Mucosa of descending colon (tissue), 3 donors: ENCODE results near the gene PPA1. TPM values are rescaled to one million over a fixed set of nuclear protein-coding genes. Genes with fewer than 3 reads are reported as not detected.
"Not testable (repeated sequence)": the region's sequence is repeated elsewhere in the genome, so short reads cannot be mapped to it uniquely, and the experiment has no call there.

Experiments
- ATAC-seq: fragments of 200-7000 bp; cut with Tn5 transposase; one replicate; pipeline ENCODE4 v1.9.1; 2020; ENCODE audit warnings: mild to moderate bottlenecking, moderate library complexity
- DNase-seq, 3 donors: peaks; one replicate each; pipeline ENCODE4 v3.0.0-alpha.2; 2020
- H3K36me3 ChIP-seq: fragments of 200-600 bp; one replicate; pipeline ENCODE4 v1.8.0; 2021; ENCODE audit warnings: low read depth, mild to moderate bottlenecking
- H3K4me1 ChIP-seq: fragments of 200-600 bp; one replicate; pipeline ENCODE4 v1.8.0; 2021; ENCODE audit warnings: low read depth, mild to moderate bottlenecking
- H3K4me3 ChIP-seq: fragments of 200-600 bp; one replicate; pipeline ENCODE4 v1.8.0; 2021; ENCODE audit warnings: mild to moderate bottlenecking
- H3K9me3 ChIP-seq: fragments of 200-600 bp; one replicate; pipeline ENCODE4 v1.8.0; 2021; ENCODE audit warnings: mild to moderate bottlenecking
- intact Hi-C, 2 donors: fragments of 100-400 bp; cut with DNase I in 1 of 2; cut with micrococcal nuclease in 1 of 2; formaldehyde crosslinking; loops; one replicate each; pipeline versions ENCODE4 v1.11.0 to v1.11.1; 2022; cut with DNase I, micrococcal nuclease
- total RNA-seq, 3 donors: library from RNA; stranded (reverse); fragmentation: NEBNext Ultra II Directional in 2 of 3; extraction: Animal tissue kit (Norgen Biotek cat#: 25700) in 2 of 3; gene quantifications; one replicate each; pipeline versions ENCODE4 v1.2.1 to v1.2.4, GENCODE V29; 2021 to 2023
- TF ChIP-seq, protein P1 (sequence below): fragments of 200-600 bp; IDR thresholded peaks from one replicate; pipeline ENCODE4 v1.8.0; 2022; ENCODE audit warnings: antibody characterized with exemption, mild to moderate bottlenecking
- donor health status: DM: no; HTN: no; CAD: no; lungs with moderate emphysema.
- donor health status: DM: no; HTN: no; CAD: no.
- donor health status: DM: no; HTN: yes; CAD: no.

The PPA1 gene
- total RNA-seq, 3 donors from 2014 or later: 97.1 to 166 (median 100) TPM

DNA sequence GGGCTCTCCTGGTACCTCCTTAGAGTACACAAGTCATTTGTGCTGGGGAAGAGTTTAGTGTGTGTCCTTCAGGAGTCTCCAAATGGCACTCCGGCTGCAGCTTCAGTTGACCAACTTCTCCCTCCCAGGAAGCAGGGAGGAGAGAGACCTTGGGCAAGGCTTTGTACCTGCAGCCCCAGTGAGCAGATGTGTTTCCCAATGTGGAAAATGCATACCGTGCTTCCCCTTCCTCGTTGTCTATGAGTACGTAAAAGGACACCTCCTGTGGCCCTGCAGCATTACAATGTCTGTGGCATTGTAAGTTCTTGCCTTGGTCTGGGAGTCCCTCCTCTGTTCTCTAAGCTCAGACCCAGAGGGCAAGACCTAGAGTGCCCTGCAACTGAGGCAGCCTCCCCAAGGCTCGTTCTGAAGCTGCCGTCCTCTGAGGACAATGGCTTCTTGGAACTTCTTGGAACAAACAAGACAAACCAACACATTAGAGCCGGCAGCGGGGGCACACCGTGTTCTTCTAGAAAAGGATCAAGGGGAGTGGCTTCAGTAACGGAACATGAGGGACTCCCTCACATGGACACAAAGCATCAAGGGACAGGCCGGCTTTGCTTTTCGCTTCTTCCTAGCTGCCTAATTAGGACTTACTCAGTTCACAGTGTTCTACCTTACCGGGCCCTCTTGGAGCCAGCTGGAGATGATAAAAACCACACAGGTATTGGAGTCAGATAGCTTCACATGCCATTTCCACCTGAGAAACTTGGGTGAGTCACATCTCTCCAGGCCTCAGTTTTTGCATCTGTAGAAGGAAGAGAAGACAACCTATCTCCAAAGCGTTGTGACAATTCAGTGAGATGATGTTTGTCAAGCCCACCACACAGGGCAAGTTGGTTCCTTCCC is 20.9 kb upstream of the PPA1 start:
- peaks cover 13% of the 10 kb centered on the region for H3K4me1 ChIP-seq
- no peak for DNase-seq
- intact Hi-C loops: no loop called here
- ATAC-seq: no peak
- no peak overlapping the region for H3K4me3 ChIP-seq
- H3K36me3 ChIP-seq: no peaks in the 10 kb centered on the region
- TF ChIP-seq, protein P1, sequence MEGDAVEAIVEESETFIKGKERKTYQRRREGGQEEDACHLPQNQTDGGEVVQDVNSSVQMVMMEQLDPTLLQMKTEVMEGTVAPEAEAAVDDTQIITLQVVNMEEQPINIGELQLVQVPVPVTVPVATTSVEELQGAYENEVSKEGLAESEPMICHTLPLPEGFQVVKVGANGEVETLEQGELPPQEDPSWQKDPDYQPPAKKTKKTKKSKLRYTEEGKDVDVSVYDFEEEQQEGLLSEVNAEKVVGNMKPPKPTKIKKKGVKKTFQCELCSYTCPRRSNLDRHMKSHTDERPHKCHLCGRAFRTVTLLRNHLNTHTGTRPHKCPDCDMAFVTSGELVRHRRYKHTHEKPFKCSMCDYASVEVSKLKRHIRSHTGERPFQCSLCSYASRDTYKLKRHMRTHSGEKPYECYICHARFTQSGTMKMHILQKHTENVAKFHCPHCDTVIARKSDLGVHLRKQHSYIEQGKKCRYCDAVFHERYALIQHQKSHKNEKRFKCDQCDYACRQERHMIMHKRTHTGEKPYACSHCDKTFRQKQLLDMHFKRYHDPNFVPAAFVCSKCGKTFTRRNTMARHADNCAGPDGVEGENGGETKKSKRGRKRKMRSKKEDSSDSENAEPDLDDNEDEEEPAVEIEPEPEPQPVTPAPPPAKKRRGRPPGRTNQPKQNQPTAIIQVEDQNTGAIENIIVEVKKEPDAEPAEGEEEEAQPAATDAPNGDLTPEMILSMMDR: no peak
- H3K9me3 ChIP-seq: no peaks in the 10 kb centered on the region

DNA sequence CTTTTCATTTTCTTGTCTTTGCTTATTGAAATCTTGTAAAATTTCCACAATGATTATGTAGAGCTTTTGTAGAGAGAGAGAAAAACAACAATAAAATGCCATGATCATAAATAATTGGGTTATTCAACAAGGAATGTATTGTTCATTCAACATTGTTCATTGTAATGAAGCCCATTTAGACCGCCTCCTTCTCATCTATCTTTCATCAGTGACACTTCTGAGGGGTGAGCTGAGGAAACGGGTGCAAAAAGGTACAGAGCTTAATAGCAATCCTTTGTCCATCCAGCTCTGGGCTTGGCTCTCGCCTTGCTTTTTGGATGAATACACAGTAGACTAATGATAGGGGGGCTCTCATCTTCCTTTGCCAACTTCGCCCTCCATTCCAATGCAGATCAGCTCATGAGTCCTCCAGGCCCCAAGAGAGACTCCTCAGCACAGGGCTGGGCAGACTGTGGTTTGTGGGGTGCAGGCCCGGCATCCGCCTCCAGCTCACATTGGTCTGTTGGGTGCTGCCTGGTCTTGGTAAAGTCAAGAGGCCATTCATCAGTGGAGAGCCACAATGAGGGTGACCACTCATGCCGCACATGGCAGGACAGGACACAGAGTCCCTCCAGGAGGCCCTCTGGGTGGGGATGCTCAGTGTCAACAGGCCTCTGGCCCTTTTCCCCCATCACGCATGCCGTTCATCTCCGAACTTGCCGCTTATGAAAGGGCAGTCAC is 17.9 kb upstream of the PPA1 start:
- Histone ChIP-seq H3K9me3 (no peaks in the 10 kb centered on the region), H3K4me3 (no peak overlapping the region), H3K4me1 (peaks cover 11% of the 10 kb centered on the region), H3K36me3 (no peaks in the 10 kb centered on the region)
- ATAC-seq: no peak
- intact Hi-C loops: no loop called here
- TF ChIP-seq, protein P1: no peak
- DNase-seq: no peak

DNA sequence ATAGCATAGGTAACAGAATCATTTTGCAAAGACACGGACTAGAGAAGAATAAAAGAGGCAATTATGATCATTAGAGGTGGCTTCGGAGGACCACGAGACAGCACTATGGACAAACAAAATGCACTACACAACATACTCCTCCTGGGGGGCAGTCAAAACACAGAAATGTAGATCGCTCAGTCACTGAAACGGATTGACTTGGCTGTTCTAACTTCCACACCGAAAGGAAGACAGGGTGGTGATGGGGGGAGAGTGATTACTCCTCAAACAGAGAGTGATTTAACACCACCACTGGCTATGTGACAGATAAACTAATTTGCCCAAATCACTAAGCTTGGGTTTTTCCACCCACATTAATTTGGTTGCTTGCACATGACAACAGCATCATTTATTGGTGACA is 14.1 kb upstream of the PPA1 start:
- Histone ChIP-seq H3K9me3 (no peaks in the 10 kb centered on the region), H3K4me3 (no peak overlapping the region), H3K36me3 (no peaks in the 10 kb centered on the region), H3K4me1 (no peaks in the 10 kb centered on the region)
- TF ChIP-seq, protein P1: no peak
- DNase-seq: no peak
- intact Hi-C loops: no loop called here
- no peak for ATAC-seq

DNA sequence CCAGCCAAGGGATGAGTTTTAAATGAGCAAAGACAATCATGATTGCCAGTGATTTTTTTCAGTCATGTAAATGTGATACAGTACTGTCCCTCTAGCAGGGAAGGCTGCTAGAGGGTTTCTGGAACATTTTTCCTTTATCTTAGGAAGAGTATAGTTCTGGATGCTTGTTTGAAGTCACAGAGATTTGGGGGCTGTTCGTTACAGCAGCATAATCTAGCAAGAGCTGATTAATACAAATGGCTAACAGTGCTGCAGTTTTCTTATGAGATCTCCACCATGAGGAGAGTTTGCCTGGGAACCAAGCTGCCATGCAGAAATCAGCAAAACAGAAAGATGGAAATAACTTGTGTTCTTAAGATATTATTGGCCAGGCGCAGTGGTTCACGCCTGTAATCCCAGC is 7.9 kb upstream of the PPA1 start:
- intact Hi-C loops: no loop called here
- no peak for DNase-seq
- Histone ChIP-seq H3K4me3 (no peak overlapping the region), H3K36me3 (no peaks in the 10 kb centered on the region), H3K4me1 (no peaks in the 10 kb centered on the region), H3K9me3 (no peaks in the 10 kb centered on the region)
- TF ChIP-seq, protein P1: no peak
- ATAC-seq: no peak

DNA sequence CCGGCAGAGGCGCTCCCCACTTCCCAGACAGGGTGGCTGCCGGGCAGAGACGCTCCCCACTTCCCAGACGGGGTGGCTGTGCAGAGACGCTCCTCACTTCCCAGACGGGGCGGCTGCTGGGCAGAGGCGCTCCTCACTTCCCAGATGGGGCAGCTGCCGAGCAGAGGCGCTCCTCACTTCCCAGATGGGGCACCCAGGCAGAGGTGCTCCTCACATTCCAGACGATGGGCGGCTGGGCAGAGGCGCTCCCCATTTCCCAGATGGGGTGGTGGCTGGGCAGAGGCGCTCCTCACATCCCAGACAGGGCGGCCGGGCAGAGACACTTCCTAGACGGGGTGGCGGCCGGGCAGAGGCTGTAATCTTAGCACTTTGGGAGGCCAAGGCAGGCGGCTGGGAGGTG is 6.8 kb upstream of the PPA1 start:
- H3K9me3 ChIP-seq, H3K4me1 ChIP-seq, ATAC-seq, H3K36me3 ChIP-seq, DNase-seq, intact Hi-C loops, H3K4me3 ChIP-seq: not testable (repeated sequence)

DNA sequence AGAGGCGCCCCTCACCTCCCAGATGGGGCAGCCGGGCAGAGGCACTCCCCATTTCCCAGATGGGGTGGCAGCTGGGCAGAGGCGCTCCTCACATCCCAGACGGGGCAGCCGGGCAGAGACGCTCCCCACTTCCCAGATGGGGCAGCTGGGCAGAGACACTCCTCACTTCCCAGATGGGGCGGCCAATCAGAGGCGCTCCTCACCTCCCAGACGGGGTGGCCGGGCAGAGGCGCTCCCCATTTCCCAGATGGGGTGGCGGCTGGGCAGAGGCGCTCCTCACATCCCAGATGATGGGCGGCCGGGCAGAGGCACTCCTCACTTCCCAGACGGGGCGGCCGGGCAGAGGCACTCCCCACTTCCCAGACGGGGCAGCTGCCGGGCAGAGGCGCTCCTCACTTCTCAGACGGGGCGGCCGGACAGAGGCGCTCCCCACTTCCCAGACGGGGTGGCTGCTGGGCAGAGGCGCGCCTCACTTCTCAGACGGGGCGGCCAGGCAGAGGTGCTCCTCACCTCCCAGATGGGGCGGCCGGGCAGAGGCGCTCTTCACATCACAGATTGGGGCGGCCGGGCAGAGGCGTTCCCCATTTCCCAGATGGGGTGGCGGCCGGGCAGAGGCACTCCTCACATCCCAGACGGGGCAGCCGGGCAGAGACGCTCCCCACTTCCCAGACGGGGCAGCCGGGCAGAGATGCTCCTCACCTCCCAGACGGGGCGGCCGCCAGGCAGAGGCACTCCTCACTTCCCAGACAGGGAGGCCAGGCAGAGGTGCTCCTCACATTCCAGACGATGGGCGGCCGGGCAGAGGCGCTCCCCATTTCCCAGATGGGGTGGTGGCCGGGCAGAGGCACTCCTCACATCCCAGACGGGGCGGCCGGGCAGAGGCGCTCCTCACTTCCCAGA is 6.1 kb upstream of the PPA1 start:
- H3K36me3 ChIP-seq, ATAC-seq, intact Hi-C loops, H3K9me3 ChIP-seq, DNase-seq, H3K4me3 ChIP-seq, H3K4me1 ChIP-seq: not testable (repeated sequence)

DNA sequence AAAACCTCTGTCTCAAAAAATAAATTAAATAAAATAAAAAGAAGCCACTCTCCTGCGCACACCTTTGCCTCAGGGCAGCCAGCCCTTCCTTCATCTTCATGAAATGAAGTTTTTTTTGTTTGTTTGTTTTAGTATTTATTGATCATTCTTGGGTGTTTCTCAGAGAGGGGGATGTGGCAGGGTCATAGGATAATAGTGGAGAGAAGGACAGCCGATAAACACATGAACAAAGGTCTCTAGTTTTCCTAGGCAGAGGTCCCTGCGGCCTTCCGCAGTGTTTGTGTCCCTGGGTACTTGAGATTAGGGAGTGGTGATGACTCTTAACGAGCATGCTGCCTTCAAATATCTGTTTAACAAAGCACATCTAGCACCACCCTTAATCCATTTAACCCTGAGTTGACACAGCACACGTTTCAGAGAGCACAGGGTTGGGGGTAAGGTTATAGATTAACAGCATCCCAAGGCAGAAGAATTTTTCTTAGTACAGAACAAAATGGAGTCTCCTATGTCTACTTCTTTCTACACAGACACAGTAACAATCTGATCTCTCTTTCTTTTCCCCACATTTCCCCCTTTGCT is 4.8 kb upstream of the PPA1 start:
- H3K4me1 ChIP-seq, ATAC-seq, H3K36me3 ChIP-seq, H3K4me3 ChIP-seq, H3K9me3 ChIP-seq, DNase-seq, intact Hi-C loops: not testable (repeated sequence)
